Left ventricle myocardium inferior (tissue), 1 donor: ENCODE results near the gene MYH9. TPM values are rescaled to one million over a fixed set of nuclear protein-coding genes. Genes with fewer than 3 reads are reported as not detected.

Experiments used
- DNase-seq: peaks from one replicate; pipeline ENCODE4 v3.0.0-alpha.2; 2020
- H3K27ac ChIP-seq: fragments of 200-600 bp; replicated peaks from 2 replicates; pipeline ENCODE4 v1.8.0; 2021
- H3K27me3 ChIP-seq: fragments of 200-600 bp; 2 replicates; pipeline ENCODE4 v1.8.0; 2021; ENCODE audit warnings: low read depth
- H3K36me3 ChIP-seq: fragments of 200-600 bp; 2 replicates; pipeline ENCODE4 v1.8.0; 2021
- H3K4me1 ChIP-seq: fragments of 200-600 bp; 2 replicates; pipeline ENCODE4 v1.8.0; 2021
- H3K4me3 ChIP-seq: fragments of 200-600 bp; 2 replicates; pipeline ENCODE4 v1.8.0; 2021; ENCODE audit warnings: mild to moderate bottlenecking, moderate library complexity
- H3K9me3 ChIP-seq: fragments of 200-600 bp; replicated peaks from 2 replicates; pipeline ENCODE4 v1.8.0; 2021
- intact Hi-C: fragments of 100-400 bp; cut with micrococcal nuclease; formaldehyde crosslinking; loops from one replicate; pipeline ENCODE4 v1.11.0; 2022
- total RNA-seq: library from RNA; stranded (reverse); fragmentation: NEBNext Ultra II Directional; extraction: Animal tissue kit (Norgen Biotek cat#: 25700); gene quantifications from one replicate; pipeline ENCODE4 v1.2.1, GENCODE V29; 2021
- TF ChIP-seq, protein P1 (sequence below): fragments of 200-600 bp; IDR thresholded peaks from 2 replicates; pipeline ENCODE4 v1.8.0; 2021; ENCODE audit warnings: antibody characterized with exemption, mild to moderate bottlenecking, borderline replicate concordance
- donor health status: DM: no; HTN: yes; CAD: no; lungs with severe emphysema.

Gene MYH9
- total RNA-seq, 1 donor from 2014 or later = 150 TPM

DNA sequence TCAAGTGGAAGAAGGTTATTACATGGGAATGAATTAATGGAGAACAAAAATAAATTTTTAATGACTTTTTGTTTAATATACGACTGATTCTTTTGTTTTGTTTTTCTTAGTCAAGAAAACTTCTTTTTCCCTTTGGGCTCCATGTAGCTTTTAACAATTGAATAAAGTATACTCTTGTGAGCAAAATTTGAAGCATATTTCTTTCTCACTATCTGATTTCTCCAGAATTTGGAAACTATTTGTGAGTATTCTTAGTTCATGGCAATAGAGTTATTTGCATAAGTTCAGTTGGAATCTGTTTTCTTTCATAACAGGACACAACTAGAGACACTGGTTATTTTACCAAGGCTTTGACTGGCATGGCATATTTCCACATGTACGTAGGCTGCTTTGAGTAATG lies 138.6 kb downstream of the MYH9 start:
- peaks cover 31% of the 10 kb centered on the region for H3K4me1 ChIP-seq
- no peaks in the 10 kb centered on the region for H3K9me3 ChIP-seq
- intact Hi-C loops = no loop called here
- H3K4me3 ChIP-seq = no peak overlapping the region
- no peaks in the 10 kb centered on the region for H3K36me3 ChIP-seq
- no peak overlapping the region for H3K27ac ChIP-seq
- TF ChIP-seq, protein P1, sequence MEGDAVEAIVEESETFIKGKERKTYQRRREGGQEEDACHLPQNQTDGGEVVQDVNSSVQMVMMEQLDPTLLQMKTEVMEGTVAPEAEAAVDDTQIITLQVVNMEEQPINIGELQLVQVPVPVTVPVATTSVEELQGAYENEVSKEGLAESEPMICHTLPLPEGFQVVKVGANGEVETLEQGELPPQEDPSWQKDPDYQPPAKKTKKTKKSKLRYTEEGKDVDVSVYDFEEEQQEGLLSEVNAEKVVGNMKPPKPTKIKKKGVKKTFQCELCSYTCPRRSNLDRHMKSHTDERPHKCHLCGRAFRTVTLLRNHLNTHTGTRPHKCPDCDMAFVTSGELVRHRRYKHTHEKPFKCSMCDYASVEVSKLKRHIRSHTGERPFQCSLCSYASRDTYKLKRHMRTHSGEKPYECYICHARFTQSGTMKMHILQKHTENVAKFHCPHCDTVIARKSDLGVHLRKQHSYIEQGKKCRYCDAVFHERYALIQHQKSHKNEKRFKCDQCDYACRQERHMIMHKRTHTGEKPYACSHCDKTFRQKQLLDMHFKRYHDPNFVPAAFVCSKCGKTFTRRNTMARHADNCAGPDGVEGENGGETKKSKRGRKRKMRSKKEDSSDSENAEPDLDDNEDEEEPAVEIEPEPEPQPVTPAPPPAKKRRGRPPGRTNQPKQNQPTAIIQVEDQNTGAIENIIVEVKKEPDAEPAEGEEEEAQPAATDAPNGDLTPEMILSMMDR = no peak
- no peaks in the 10 kb centered on the region for H3K27me3 ChIP-seq
- DNase-seq = no peak

DNA sequence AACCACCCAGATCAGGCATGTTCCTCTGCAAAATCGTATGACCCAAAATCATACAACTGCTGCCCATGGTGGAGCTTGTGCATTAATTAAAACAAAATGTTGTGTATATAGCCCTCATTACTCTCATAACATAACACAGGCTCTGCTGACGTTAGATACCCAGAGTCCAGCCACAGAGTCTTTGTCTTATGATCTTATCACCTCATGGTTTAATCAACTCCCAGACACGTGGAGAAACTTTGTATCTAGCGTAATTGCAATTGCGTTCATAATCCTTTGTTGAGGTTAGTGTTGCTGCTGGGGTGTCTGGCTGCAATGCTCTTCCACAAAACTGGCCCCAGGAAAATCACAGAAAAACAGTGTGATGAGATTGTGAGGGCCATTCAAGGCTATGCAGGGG lies 139.8 kb downstream of the MYH9 start:
- TF ChIP-seq, protein P1 = no peak
- Histone ChIP-seq H3K4me1 (peaks cover 29% of the 10 kb centered on the region), H3K9me3 (no peaks in the 10 kb centered on the region), H3K4me3 (no peak overlapping the region), H3K27ac (no peak overlapping the region), H3K27me3 (no peaks in the 10 kb centered on the region), H3K36me3 (no peaks in the 10 kb centered on the region)
- no peak for DNase-seq
- intact Hi-C loops = no loop called here

DNA sequence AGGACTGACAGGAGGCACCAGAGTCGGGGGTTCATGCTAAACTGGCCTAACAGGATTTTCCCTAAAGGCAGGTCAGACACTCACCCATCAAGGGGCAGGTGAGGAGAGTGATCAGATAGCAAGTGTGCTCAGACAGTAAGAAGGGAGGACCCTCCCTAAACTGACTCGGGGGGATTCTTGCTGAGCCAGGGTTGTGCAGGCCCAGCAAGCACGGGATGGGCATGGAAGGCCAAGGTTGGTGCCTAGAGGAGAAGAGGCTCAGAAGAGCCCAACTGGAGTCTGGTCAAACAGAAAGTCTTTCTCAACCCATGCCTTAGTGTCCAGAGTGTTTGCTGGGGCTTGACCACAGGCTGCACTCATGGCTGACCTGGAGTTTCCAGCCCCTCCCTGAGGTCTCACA lies 141.0 kb downstream of the MYH9 start:
- Histone ChIP-seq H3K36me3 (no peaks in the 10 kb centered on the region), H3K9me3 (no peaks in the 10 kb centered on the region), H3K4me3 (no peak overlapping the region), H3K4me1 (peaks cover 24% of the 10 kb centered on the region), H3K27me3 (no peaks in the 10 kb centered on the region), H3K27ac (no peak overlapping the region)
- TF ChIP-seq, protein P1 = no peak
- intact Hi-C loops = no loop called here
- no peak for DNase-seq

DNA sequence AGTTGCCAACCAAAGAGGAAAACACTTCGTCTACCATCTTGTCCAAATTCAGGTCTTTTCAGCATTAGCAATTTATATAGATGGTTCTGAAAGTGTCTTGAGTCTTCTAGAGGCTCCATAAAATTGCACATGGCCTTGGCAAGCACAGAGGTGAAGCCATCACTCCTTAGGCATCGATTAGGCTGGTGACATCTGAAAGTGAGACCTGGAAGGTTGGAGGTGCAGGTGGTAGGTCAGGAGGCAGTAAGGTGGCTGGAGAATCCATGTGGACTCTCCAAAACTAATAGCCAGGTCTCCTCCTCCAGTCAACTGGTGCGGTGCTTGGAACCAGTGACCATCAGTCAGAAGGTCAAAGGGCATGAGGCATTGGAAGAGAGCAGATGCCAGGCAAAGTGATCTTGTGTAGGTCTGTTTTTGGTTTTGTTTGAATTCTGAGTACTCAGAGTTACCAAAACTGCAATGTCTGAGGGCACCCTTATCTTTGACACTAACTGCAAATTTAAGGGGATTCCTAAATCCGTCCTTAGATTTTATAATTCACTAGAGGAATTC lies 141.9 kb downstream of the MYH9 start:
- intact Hi-C loops = no loop called here
- H3K27me3 ChIP-seq = no peaks in the 10 kb centered on the region
- no peaks in the 10 kb centered on the region for H3K9me3 ChIP-seq
- no peak for DNase-seq
- peak overlapping the region; percentile 86 for H3K27ac ChIP-seq
- no peaks in the 10 kb centered on the region for H3K36me3 ChIP-seq
- peaks cover 24% of the 10 kb centered on the region for H3K4me1 ChIP-seq
- H3K4me3 ChIP-seq = no peak overlapping the region
- TF ChIP-seq, protein P1 = no peak

DNA sequence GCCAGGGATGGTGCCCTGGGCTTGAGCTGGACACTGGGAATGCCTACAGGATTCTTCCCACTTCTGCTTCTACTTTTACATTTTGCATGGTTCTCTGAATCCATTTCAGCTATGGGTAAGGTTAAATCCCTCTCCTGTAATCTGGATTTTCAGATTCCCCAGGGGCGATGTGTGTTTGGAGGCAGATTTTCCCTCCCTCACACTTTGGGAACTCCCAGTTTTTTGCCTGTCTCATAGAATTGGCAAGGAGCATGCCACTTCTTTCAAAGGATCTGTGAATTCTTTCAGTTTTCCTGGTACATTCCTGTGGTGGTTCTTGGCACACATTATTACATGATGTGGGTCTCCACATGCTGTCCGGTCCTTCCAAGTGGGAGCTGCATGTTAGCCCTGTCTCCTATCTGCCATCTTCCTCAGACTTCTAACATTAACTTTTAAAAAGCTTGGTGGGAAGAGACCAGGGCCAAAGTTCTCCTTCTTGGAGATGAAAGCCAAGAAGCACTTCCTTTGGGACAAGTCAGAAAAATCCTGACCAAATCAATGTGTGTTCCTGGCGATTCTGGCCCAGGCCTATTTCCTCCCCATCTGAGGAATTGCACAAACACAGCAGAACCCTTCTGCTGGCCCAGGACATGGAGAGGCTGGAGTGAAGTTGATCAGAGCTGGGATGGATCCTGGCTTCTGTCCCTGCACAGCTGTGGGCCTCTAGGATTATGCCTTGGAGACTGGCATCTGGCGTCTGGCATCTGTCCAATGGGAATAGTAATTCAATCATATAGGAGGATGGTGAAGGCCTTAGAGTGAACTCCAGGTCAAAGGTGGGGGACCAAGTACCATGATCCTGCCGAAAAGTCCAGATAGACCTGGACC lies 143.0 kb downstream of the MYH9 start:
- Histone ChIP-seq H3K27me3 (no peaks in the 10 kb centered on the region), H3K4me3 (no peak overlapping the region), H3K27ac (peak overlapping the region; percentile 86), H3K4me1 (peaks cover 27% of the 10 kb centered on the region), H3K9me3 (no peaks in the 10 kb centered on the region), H3K36me3 (no peaks in the 10 kb centered on the region)
- intact Hi-C loops = no loop called here
- peak; percentile 60 for DNase-seq
- TF ChIP-seq, protein P1 = no peak
